Measurements from ENCODE around the gene TBX4. TPM values are rescaled to one million over a fixed set of nuclear protein-coding genes. Genes with fewer than 3 reads are reported as not detected.

Gene TBX4
- total and polyA plus RNA-seq, 2 of the 13 experiments (the other 11 are each of a cell fraction or from before 2014, with no cell fraction given) = 0.11 to 1.1 TPM

DNA sequence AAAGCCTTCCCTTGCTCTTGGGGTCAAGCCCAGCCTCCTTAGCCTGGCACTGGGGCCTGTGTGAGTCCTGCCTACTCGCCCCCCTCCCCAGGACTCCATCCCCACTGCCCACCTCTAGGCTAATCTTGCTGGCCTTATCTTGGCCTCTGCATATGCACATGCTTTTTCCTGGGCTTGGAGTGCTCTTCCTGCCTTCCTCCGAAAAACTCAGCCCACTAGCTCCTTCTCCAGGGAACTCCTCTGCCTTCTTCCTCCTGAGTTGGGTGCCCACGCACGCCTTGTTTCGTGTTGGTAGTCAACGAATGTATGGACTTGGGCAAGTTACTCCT, 36.0 kb upstream of the TBX4 start (continued):
- TF ChIP-seq, protein P1, sequence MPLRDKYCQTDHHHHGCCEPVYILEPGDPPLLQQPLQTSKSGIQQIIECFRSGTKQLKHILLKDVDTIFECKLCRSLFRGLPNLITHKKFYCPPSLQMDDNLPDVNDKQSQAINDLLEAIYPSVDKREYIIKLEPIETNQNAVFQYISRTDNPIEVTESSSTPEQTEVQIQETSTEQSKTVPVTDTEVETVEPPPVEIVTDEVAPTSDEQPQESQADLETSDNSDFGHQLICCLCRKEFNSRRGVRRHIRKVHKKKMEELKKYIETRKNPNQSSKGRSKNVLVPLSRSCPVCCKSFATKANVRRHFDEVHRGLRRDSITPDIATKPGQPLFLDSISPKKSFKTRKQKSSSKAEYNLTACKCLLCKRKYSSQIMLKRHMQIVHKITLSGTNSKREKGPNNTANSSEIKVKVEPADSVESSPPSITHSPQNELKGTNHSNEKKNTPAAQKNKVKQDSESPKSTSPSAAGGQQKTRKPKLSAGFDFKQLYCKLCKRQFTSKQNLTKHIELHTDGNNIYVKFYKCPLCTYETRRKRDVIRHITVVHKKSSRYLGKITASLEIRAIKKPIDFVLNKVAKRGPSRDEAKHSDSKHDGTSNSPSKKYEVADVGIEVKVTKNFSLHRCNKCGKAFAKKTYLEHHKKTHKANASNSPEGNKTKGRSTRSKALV (CRISPR knock-in tag; IDR thresholded peaks at IDR 0.05) = no peak
- TF ChIP-seq, protein P2, sequence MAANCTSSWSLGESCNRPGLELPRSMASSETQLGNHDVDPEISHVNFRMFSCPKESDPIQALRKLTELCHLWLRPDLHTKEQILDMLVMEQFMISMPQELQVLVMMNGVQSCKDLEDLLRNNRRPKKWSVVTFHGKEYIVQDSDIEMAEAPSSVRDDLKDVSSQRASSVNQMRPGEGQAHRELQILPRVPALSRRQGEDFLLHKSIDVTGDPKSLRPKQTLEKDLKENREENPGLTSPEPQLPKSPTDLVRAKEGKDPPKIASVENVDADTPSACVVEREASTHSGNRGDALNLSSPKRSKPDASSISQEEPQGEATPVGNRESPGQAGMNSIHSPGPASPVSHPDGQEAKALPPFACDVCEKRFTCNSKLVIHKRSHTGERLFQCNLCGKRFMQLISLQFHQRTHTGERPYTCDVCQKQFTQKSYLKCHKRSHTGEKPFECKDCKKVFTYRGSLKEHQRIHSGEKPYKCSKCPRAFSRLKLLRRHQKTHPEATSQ (CRISPR knock-in tag; IDR thresholded peaks at IDR 0.05; ENCODE audit: borderline replicate concordance) = no peak
- TF ChIP-seq HMG20A (CRISPR knock-in tag; IDR thresholded peaks at IDR 0.05; ENCODE audit: borderline replicate concordance) (no peak), ZNF234 (CRISPR knock-in tag; conservative IDR thresholded peaks at IDR 0.05) (no peak), KLF11 (CRISPR knock-in tag; IDR thresholded peaks at IDR 0.05) (no peak), ZNF572 (CRISPR knock-in tag; IDR thresholded peaks at IDR 0.05) (peak; percentile 16; the same call in 1 of the 2 replicates)

DNA sequence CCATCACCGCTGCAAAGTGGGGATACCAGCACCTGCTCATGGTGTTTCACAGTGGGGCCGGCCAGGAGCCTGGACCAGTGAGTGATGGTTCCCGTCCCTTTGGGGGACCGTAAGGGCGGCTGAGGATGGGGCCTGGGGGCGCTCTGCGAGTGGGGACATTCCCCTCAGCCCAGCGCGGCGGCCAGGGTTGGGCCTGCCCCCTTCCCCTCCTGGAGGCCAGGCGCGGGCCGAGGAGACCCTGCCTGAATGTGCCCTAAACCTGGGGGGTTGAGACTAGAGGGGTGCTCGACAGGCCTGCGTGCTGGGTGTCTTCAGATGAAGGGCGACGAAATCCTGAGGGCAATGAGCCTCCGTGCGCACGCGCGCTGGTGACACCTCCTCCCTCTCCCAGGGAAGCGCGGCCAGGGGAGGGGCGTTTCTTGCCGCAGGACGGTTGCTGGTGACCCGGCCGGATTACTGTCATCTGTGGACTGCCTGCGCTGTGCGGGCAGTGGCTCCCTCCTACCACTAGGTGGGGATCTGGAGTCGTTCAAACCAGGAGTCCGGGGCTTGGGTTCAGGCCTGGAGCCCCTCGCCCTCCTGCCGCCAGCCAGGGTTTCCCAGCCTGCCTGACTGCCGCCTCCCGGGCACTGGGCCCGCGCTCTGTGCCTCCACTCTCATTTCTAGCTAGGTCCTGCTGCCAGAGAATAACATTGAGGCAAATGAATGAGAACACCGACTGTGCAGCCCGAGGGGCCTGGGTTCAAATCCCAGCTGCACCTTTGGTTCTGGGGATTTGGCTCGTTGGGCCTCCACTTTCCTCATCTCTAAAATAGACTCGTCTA, 35.5 kb upstream of the TBX4 start:
- no peak overlapping the region for H3K27ac ChIP-seq (ENCODE audit: extremely low read length, insufficient read depth, low read length)
- no peaks in the 10 kb centered on the region for H3K9me3 ChIP-seq (ENCODE audit: low read length)
- H3K27me3 ChIP-seq (ENCODE audit: control insufficient read depth in 1 of 2, insufficient read depth in 2 of 2, low read length in 2 of 2) = no peaks in the 10 kb centered on the region
- H4K20me1 ChIP-seq (ENCODE audit: insufficient read depth, low read length) = no peaks in the 10 kb centered on the region
- CTCF ChIA-PET (ENCODE audit: low intra/inter-chr PET ratio, low total read pairs) = interaction anchor here (1.2 to 3.2 kb wide), 5 partner anchors 76 to 167 kb away, joined by 7 to 41 read pairs (median 10); no protein-coding TSS in a partner anchor
- DNase-seq (ENCODE audit: low spot score) (peak; percentile 91), FAIRE-seq (peak; percentile 99), ATAC-seq (peak; percentile 64)
- H3K36me3 ChIP-seq (replicated peaks in 1 of 2; ENCODE audit: control insufficient read depth in 1 of 2, insufficient read depth in 2 of 2, low read length in 2 of 2) = no peaks in the 10 kb centered on the region
- H2AFZ ChIP-seq (ENCODE audit: low read length) = no peak overlapping the region
- no peaks in the 10 kb centered on the region for H3K79me2 ChIP-seq (ENCODE audit: insufficient read depth, low read length)
- BruUV-seq (replicated peaks) = no TSS peak
- peak overlapping the region; percentile 79 for H3K4me2 ChIP-seq (ENCODE audit: low read depth, low read length)
- POLR2A ChIA-PET = no interaction called here
- WGBS (ENCODE audit: low lambda C conversion rate) = 85% methylated on average over 14 of the region's 43 CpGs
- H3K4me3 ChIP-seq (replicated peaks in 1 of 3; ENCODE audit: insufficient read depth in 1 of 3, low read depth in 2 of 3, low read length in 3 of 3) = peak overlapping the region in 1 of 3 experiments; percentile 59; a peak in 1 of 6 replicates
- H3K4me1 ChIP-seq (ENCODE audit: insufficient read depth, low read length) = peaks cover 60% of the 10 kb centered on the region
- intact Hi-C loops (cut with micrococcal nuclease; ENCODE audit: unreplicated experiment) = loop anchor here (1.0 kb wide), 1 partner anchor 135 kb away; no protein-coding TSS in a partner anchor
- H3K9ac ChIP-seq (ENCODE audit: insufficient read depth, low read depth, low read length) = peak overlapping the region; percentile 21; the same call in 1 of the 2 replicates
- in situ Hi-C loops (cut with HindIII; ENCODE audit: extremely low pct_ligation_motif_present, low pct_unique_long_range_greater_than_20kb) = loop anchor here (5.0 to 10.0 kb wide), 2 partner anchors 76 to 418 kb away; no protein-coding TSS in a partner anchor
- peak; percentile 70; the same call in 1 of the 2 replicates for TF ChIP-seq ZNF331 (CRISPR knock-in tag; IDR thresholded peaks at IDR 0.05)
- peak; percentile 54 for TF ChIP-seq RXRA (CRISPR knock-in tag; IDR thresholded peaks at IDR 0.05)
- TF ChIP-seq POLR2AphosphoS5 (IDR thresholded peaks at IDR 0.05; ENCODE audit: low read depth, low read length) = peak; percentile 46
- 0 out of 2 replicates have a peak, but pooled peaks have one; percentile 43 for TF ChIP-seq GZF1 (CRISPR knock-in tag; IDR thresholded peaks at IDR 0.05)
- 0 out of 2 replicates have a peak, but pooled peaks have one; percentile 19 for TF ChIP-seq NFKBIZ (CRISPR knock-in tag; IDR thresholded peaks at IDR 0.05)
- TF ChIP-seq, protein P3, sequence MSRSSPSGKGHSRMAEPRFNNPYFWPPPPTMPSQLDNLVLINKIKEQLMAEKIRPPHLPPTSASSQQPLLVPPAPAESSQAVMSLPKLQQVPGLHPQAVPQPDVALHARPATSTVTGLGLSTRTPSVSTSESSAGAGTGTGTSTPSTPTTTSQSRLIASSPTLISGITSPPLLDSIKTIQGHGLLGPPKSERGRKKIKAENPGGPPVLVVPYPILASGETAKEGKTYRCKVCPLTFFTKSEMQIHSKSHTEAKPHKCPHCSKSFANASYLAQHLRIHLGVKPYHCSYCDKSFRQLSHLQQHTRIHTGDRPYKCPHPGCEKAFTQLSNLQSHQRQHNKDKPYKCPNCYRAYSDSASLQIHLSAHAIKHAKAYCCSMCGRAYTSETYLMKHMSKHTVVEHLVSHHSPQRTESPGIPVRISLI (CRISPR knock-in tag; IDR thresholded peaks at IDR 0.05; ENCODE audit: borderline replicate concordance) = peak; percentile 58; the same call in 1 of the 2 replicates
- TF ChIP-seq HNRNPLL (IDR thresholded peaks at IDR 0.05; ENCODE audit: low read depth, low read length, poor library complexity, severe bottlenecking) = peak; percentile 63
- no peak for TF ChIP-seq KLF9 (CRISPR knock-in tag; IDR thresholded peaks at IDR 0.05; ENCODE audit: low read depth)
- peak; percentile 52; the same call in 1 of the 2 replicates for TF ChIP-seq ZNF552 (CRISPR knock-in tag; IDR thresholded peaks at IDR 0.05; ENCODE audit: borderline replicate concordance)
- peak; percentile 93 for TF ChIP-seq KDM2A (CRISPR knock-in tag; IDR thresholded peaks at IDR 0.05; ENCODE audit: borderline replicate concordance, low read depth)
- 0 out of 2 replicates have a peak, but pooled peaks have one; percentile 25 for TF ChIP-seq HMG20B (CRISPR knock-in tag; conservative IDR thresholded peaks at IDR 0.05)

Data from HepG2 (cell line).